GM19240 (cell line): ENCODE data around the gene RRM1.
"Not testable (repeated sequence)": the region's sequence is repeated elsewhere in the genome, so short reads cannot be mapped to it uniquely, and the experiment has no call there.

Experiments used
- DNase-seq: peaks from one replicate; pipeline ENCODE4 v3.0.0; 2011; ENCODE audit warnings: low spot score; ENCODE audit not compliant: insufficient read length

The RRM1 gene

DNA sequence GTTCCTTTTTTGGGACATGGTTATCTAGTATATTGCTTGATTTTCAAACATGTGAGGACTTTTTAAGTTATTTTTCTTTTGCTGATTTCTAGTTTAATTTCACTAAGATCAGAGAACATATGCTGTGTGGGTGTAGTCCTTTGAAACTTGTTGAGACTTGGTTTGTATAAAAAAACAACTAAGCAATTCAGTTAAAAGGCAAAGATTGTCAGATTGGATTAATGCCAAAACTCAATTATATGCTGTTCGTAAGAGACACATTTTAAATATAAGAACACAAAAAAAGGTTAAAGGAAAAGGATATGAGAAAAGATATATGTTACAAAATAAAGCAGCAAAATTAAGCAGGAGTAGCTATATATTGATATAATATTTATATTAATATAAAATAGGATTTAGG lies 17.8 kb upstream of the RRM1 start:
- no peak for DNase-seq

DNA sequence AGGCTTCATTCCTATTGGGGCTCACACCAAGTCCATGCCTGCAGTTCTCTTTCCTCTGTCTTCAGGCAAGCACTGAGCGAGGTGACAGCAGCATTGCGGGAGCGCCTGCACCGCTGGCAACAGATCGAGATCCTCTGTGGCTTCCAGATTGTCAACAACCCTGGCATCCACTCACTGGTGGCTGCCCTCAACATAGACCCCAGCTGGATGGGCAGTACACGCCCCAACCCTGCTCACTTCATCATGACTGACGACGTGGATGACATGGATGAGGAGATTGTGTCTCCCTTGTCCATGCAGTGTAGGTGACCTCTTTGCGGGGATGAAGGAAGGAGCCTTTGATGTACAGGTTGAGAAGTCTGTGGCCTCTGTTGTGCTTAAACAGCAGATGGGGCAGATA lies 11.4 kb upstream of the RRM1 start:
- no peak for DNase-seq

- DNase-seq = no peak
Measured at GRCh38 chr11:4084406-4085125, 10.0 kb upstream of the RRM1 start.

- no peak for DNase-seq
Measured at GRCh38 chr11:4085575-4085974, 9.0 kb upstream of the RRM1 start.

GRCh38 chr11:4086575-4087353 lies 7.8 kb upstream of the RRM1 start:
- DNase-seq = no peak

GRCh38 chr11:4087551-4087950 lies 7.0 kb upstream of the RRM1 start:
- no peak for DNase-seq

DNA sequence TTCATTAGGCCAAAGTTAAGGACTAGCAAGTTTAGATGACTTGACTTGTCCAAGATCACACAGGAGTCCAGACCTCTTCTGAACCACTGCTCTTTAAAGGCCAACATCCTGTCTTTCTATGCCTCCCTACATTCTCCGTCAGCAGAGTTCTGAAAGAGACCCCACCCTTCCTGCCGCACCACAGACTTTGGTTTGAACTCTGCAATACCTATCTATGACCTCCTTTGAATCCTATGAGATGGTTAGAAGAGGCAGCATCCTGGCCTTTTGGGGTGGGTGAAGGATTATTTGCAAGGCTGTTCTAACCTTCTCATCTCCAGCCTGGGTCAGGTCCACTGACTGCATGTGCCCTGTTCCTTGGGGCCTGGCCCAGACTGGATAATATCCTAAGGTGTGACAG lies 4.3 kb upstream of the RRM1 start:
- no peak for DNase-seq

- no peak for DNase-seq
Measured at GRCh38 chr11:4092026-4092425, 2.6 kb upstream of the RRM1 start.

DNA sequence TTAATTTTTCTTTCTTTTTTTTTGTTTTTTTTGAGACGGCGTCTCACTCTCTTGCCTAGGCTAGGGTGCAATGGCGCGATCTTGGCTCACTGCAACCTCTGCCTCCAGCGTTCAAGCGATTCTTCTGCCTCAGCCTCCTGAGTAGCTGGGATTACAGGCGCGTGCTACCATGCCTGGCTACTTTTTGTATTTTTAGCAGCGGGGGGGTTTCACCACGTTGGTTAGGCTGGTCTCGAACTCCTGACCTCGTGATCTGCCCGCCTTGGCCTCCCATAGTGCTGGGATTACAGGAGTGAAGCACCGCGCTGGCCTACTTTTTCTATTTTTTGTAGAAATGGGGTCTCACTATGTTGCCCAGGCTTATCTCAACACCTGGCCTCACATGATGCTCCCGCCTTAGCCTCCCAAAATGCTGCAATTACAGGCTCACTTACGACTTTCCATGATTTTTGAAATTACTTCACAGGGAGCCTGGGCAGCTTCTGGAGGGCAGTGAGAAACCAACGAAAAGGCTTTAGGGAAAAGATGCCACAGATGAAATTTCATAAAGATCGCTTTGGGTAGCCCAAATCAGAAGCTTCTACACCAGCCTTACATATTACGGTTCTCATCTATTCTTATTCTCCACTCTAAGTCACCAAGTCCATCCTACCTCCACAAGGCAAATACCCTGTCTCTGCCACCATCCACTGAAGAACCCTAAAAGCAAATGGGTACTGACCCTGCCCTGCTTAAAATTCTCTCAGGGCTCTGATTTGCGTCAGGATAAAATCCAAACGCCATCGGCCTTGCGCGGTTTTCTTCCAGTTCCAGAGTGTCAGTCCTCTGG lies 866 bp upstream of the RRM1 start:
- DNase-seq = no peak

GRCh38 chr11:4095509-4096230 lies 1.1 kb downstream of the RRM1 start:
- no peak for DNase-seq

- DNase-seq = no peak
Measured at GRCh38 chr11:4098026-4098621, 3.5 kb downstream of the RRM1 start.

DNA sequence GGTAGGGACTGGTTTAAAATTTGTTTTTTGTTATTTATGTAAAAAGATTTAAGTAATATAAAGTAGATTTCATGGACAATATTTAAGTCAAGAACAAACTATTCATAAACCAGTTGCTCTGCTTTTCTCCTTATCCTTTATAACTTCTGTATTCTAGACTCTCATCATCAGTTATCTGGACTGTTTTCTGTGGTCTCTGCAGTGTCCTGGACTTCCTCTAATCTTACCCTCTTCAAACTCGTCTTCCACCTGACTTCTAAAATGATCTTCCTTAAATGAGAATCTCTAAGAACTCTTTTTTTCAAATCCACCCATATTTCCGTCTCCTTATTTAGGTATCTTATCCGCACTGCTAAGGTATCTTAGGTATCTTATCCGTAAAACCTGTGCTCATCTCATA lies 8.1 kb downstream of the RRM1 start:
- DNase-seq = no peak

GRCh38 chr11:4103269-4103668 lies 8.7 kb downstream of the RRM1 start:
- no peak for DNase-seq

DNA sequence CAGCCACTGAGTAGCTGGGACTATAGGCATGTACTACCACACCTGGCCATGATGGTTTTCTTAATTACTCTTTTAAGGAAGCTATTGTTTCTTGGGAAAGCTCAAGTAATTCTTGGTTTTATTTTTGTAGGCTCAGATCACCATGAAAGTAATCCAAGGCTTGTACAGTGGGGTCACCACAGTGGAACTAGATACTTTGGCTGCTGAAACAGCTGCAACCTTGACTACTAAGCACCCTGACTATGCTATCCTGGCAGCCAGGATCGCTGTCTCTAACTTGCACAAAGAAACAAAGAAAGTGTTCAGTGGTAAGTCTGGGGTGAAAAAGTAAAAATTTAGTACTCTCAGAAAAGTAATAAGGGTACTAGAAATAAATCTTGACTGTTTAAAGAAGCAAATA lies 11.3 kb downstream of the RRM1 start:
- no peak for DNase-seq

DNA sequence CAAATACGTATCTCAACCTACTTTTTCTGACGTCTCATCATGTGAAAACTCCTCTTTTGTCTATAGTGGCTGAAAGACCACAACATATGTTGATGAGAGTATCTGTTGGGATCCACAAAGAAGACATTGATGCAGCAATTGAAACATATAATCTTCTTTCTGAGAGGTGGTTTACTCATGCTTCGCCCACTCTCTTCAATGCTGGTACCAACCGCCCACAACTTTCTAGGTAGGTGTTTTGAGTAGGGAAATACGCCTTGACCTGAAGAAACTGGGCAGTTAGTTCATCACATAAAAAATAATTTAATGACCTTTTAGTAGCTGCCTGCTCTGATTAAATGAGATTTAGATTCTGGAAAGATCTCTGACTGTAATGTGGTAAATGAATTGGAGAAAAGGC lies 17.2 kb downstream of the RRM1 start:
- DNase-seq = no peak

DNA sequence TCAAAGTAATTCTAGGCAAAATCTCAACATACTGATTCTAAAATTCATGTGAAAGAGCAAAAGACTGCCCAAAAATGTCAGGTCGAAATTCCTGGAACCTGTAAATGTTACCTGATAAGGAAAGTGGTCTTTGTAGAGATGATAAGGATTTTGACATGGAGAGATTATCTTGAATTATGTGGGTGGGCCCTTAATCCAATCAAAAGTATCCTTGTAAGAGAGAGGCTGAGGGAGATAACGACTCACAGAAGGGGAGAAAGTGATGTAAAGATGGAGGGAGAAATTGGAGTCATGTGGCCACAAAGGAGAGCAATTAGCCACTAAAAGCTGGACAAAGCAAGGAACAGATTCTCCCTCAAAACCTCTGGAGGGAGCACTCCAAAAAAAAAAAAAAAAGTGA lies 20.5 kb downstream of the RRM1 start:
- DNase-seq = no peak

GRCh38 chr11:4118107-4118506 lies 23.5 kb downstream of the RRM1 start:
- no peak for DNase-seq

DNA sequence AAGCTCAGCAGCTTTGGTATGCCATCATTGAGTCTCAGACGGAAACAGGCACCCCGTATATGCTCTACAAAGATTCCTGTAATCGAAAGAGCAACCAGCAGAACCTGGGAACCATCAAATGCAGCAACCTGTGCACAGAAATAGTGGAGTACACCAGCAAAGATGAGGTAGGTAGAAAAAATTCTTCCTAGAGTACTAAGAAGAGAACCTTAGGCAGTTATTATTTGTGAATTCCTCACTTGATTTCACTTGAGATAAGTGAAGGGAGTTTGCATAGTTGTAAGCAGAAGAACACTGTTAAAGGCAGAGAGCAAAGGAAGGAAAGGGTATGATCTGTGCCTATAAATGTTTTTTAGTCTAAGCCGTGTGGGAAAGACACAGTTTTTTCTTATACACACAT lies 28.6 kb downstream of the RRM1 start:
- no peak for DNase-seq

- DNase-seq = no peak
Measured at GRCh38 chr11:4125141-4125540, 30.5 kb downstream of the RRM1 start.

DNA sequence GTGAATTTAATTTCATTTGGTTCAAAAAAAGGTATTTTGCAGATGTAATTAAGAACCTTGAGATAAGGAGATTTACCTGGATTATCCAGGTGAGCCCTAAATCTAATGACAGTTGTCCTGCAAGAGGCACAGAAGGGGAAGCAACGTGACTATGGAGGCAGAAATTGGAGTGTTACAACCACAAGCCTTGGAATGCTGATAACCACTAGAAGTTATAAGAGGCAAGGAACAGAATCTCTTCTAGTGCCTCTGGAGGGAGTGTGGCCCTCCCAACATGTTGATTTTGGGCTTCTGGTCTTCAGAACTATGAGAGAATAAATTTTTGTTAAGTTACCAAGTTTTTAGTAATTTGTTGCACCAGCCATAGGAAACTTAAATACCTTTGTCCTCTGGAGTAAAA lies 32.8 kb downstream of the RRM1 start:
- no peak for DNase-seq

- DNase-seq = not testable (repeated sequence)
Measured at GRCh38 chr11:4130219-4130618, 35.6 kb downstream of the RRM1 start.
